ENCODE data around the gene ARMC9. TPM values are rescaled to one million over a fixed set of nuclear protein-coding genes. Genes with fewer than 3 reads are reported as not detected.
A peak's percentile ranks its signal among the peaks of the same experiment; 100 is the strongest.

ARMC9 gene
- total and polyA plus RNA-seq, 2 of the 13 experiments (the other 11 are each of a cell fraction or from before 2014, with no cell fraction given), result 9.1 to 12.8 TPM

DNA sequence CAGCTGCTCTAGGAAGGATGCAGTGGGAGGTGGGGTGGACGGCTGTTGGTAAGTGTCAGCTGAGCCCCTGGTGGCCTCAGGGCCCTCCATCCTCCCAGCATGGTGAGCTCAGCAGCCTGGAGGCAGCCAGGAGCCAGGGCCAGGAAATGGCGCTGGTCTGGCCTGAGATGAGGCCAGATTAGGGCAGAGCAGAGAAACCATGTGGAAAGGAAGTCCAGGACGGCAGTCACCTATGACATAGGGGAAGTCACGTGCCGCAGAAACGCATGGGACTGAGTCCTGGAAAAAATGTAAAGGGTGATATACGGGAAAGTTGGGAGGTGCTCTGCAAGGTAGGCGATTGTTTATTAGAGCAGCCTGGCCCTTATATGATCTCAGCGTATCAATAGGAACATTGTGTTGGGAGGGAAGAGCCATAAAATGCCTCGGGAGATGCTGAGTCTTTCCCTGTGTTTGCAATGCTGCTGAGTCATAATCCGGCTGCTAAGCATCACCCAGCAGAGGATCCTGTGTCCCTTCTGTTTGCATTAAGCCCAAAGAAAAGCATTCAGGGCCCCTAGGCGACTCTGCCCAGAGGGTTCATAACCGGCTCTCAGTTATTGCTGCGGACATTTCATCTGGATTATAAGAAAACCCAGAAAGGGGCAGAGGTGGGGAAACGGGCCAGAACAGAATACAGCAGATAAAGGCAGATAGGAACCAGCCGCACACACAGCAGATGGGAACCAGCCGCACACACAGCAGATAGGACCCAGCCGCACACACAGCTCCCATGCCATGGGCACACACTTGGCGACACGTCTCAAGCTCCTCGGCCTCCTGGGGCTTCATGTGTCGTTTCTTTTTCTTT, 166.8 kb downstream of the ARMC9 start (continued):
- TF ChIP-seq HDAC2 (CRISPR knock-in tag; IDR thresholded peaks at IDR 0.05) (peak; percentile 42; the same call in 1 of the 2 replicates), RBM39 (IDR thresholded peaks at IDR 0.05; ENCODE audit: low read depth, low read length, poor library complexity, severe bottlenecking) (no peak), SIX1 (CRISPR knock-in tag; IDR thresholded peaks at IDR 0.05; ENCODE audit: borderline replicate concordance) (peak; percentile 26; the same call in 1 of the 2 replicates), ZNF121 (CRISPR knock-in tag; IDR thresholded peaks at IDR 0.05) (no peak), NFRKB (IDR thresholded peaks at IDR 0.05) (no peak), USF2 (IDR thresholded peaks at IDR 0.05; ENCODE audit: low read depth, low read length) (peak; percentile 80), USF2 (CRISPR knock-in tag; IDR thresholded peaks at IDR 0.05; ENCODE audit: borderline replicate concordance) (peak; percentile 80; the same call in 1 of the 2 replicates), TFAP4 (IDR thresholded peaks at IDR 0.05; ENCODE audit: borderline replicate concordance, low read depth) (peak; percentile 35; the same call in 1 of the 2 replicates), ATAD3A (CRISPR knock-in tag; IDR thresholded peaks at IDR 0.05) (0 out of 2 replicates have a peak, but pooled peaks have one; percentile 69), NFE2L2 (IDR thresholded peaks at IDR 0.05; ENCODE audit: low read length) (peak; percentile 97), YEATS2 (CRISPR knock-in tag; IDR thresholded peaks at IDR 0.05; ENCODE audit: borderline replicate concordance) (peak; percentile 57; the same call in 1 of the 2 replicates), ZFP36 (IDR thresholded peaks at IDR 0.05; ENCODE audit: borderline replicate concordance, low read depth, low read length, partially characterized antibody) (no peak), NCOA1 (CRISPR knock-in tag; IDR thresholded peaks at IDR 0.05) (no peak), ZNF292 (CRISPR knock-in tag; IDR thresholded peaks at IDR 0.05; ENCODE audit: borderline replicate concordance, low read depth) (peak; percentile 12; the same call in 1 of the 2 replicates), ZBTB38 (CRISPR knock-in tag; IDR thresholded peaks at IDR 0.05) (peak; percentile 34; the same call in 1 of the 2 replicates), FOXJ3 (CRISPR knock-in tag; IDR thresholded peaks at IDR 0.05; ENCODE audit: borderline replicate concordance) (no peak)
- TF ChIP-seq, protein P1, sequence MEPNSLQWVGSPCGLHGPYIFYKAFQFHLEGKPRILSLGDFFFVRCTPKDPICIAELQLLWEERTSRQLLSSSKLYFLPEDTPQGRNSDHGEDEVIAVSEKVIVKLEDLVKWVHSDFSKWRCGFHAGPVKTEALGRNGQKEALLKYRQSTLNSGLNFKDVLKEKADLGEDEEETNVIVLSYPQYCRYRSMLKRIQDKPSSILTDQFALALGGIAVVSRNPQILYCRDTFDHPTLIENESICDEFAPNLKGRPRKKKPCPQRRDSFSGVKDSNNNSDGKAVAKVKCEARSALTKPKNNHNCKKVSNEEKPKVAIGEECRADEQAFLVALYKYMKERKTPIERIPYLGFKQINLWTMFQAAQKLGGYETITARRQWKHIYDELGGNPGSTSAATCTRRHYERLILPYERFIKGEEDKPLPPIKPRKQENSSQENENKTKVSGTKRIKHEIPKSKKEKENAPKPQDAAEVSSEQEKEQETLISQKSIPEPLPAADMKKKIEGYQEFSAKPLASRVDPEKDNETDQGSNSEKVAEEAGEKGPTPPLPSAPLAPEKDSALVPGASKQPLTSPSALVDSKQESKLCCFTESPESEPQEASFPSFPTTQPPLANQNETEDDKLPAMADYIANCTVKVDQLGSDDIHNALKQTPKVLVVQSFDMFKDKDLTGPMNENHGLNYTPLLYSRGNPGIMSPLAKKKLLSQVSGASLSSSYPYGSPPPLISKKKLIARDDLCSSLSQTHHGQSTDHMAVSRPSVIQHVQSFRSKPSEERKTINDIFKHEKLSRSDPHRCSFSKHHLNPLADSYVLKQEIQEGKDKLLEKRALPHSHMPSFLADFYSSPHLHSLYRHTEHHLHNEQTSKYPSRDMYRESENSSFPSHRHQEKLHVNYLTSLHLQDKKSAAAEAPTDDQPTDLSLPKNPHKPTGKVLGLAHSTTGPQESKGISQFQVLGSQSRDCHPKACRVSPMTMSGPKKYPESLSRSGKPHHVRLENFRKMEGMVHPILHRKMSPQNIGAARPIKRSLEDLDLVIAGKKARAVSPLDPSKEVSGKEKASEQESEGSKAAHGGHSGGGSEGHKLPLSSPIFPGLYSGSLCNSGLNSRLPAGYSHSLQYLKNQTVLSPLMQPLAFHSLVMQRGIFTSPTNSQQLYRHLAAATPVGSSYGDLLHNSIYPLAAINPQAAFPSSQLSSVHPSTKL (CRISPR knock-in tag; IDR thresholded peaks at IDR 0.05), result peak; percentile 78
- TF ChIP-seq, protein P2, sequence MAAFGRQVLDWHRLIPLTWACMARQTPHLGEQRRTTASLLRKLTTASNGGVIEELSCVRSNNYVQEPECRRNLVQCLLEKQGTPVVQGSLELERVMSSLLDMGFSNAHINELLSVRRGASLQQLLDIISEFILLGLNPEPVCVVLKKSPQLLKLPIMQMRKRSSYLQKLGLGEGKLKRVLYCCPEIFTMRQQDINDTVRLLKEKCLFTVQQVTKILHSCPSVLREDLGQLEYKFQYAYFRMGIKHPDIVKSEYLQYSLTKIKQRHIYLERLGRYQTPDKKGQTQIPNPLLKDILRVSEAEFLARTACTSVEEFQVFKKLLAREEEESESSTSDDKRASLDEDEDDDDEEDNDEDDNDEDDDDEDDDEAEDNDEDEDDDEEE (CRISPR knock-in tag; IDR thresholded peaks at IDR 0.05), result no peak
- TF ChIP-seq, protein P3, sequence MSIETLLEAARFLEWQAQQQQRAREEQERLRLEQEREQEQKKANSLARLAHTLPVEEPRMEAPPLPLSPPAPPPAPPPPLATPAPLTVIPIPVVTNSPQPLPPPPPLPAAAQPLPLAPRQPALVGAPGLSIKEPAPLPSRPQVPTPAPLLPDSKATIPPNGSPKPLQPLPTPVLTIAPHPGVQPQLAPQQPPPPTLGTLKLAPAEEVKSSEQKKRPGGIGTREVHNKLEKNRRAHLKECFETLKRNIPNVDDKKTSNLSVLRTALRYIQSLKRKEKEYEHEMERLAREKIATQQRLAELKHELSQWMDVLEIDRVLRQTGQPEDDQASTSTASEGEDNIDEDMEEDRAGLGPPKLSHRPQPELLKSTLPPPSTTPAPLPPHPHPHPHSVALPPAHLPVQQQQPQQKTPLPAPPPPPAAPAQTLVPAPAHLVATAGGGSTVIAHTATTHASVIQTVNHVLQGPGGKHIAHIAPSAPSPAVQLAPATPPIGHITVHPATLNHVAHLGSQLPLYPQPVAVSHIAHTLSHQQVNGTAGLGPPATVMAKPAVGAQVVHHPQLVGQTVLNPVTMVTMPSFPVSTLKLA (IDR thresholded peaks at IDR 0.05), result peak; percentile 56

Measured in HepG2 (cell line).